ENCODE results near the gene CYP11A1. TPM values are rescaled to one million over a fixed set of nuclear protein-coding genes. Genes with fewer than 3 reads are reported as not detected.

CYP11A1 gene
- total RNA-seq, 2 experiments from 2014 or later, result not detected

DNA sequence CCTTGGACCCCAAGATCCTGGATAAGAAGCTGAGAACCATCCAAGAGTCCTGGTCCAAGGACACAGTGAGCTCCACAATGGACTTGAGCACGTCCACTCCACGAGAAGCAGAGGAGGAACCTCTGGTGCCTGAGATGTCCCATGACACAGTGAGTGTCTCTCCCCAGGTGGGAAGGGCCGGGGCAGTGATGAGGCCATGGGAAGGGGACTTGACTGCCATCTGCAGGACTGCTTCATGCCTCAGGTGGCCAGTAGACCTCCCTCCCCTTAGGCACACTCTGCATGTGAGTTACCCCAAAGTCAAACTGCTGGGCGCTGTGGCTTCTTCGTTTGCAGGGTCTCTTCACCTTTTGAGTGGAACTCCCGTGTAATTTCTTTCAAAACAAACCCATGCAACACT lies 71.6 kb downstream of the CYP11A1 start:
- Mint-ChIP-seq H3K27me3 (peaks cover 8% of the 10 kb centered on the region), H3K4me3 (no peak overlapping the region), H3K4me1 (peaks cover 10% of the 10 kb centered on the region), H3K27ac (no peak overlapping the region), H3K9me3 (no peaks in the 10 kb centered on the region), H3K36me3 (no peaks in the 10 kb centered on the region)
- ATAC-seq (ENCODE audit: low read depth), result no peak
- DNase-seq, result no peak
- POLR2A ChIA-PET, result interaction anchor here (1.0 kb wide), 1 partner anchor 8 kb away, joined by 3 read pairs; no protein-coding TSS in a partner anchor

DNA sequence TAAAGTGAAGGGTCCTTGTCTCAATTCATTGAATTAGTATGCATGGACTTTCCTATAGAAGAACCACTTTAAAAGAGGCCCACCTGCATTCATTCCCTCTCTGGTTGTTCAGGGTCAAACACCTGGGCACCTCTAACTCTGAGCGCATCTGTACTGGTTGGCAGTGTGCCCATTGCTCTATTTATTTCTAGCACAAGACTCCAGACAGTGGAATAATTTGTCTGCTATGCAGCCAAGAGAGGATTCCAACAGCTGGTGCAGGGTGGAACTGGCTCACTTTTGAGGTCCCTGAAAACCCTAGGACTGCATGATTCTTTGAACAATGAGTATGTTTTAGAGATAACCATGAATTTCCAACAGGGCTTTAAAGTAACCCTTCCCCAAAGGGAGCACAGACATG lies 73.4 kb downstream of the CYP11A1 start:
- POLR2A ChIA-PET, result no interaction called here
- ATAC-seq (ENCODE audit: low read depth) (no peak), DNase-seq (no peak)
- Mint-ChIP-seq H3K27ac (no peak overlapping the region), H3K9me3 (no peaks in the 10 kb centered on the region), H3K27me3 (peaks cover 6% of the 10 kb centered on the region), H3K4me3 (no peak overlapping the region), H3K4me1 (peaks cover 10% of the 10 kb centered on the region), H3K36me3 (no peaks in the 10 kb centered on the region)

DNA sequence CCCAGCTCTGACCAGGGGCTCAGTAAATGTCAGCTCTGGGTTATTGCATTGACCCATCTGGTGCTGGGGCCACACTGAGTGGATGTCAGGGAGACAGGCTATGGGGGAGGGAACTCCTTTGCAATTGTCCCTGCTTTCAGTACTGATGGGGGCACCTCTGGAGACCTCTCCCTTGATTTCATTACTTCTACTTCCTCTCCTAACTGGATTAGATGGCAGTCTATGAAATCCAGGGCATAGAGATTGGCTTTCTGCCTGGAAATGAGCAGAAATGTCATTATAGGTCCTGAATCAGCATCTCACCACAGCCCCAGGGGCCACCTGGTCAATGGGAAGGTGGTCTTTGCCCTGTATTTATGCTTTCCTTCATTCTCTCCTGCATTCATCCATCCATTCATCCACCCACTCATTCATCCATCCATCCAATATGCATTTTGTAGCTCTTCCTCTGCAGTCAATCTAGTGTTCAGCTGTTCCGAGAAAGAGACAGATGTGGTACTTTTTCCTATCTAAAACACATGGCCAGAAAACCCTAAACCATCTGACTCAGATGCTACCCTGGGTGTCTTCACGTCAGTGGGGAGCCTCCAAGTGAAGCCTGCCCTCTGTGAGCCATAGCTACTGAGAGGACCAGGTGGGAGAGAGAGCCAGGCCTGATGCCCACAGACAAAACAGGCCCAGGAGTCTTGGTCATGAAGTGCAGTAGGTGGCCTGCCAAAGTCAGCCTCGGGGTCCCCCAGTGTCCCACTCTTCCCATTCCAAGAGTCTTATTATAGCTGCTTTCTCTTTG lies 74.2 kb downstream of the CYP11A1 start:
- Mint-ChIP-seq H3K27me3 (peaks cover 6% of the 10 kb centered on the region), H3K4me3 (no peak overlapping the region), H3K9me3 (no peaks in the 10 kb centered on the region), H3K4me1 (peaks cover 10% of the 10 kb centered on the region), H3K27ac (no peak overlapping the region), H3K36me3 (no peaks in the 10 kb centered on the region)
- DNase-seq (no peak), ATAC-seq (ENCODE audit: low read depth) (no peak)
- POLR2A ChIA-PET, result no interaction called here

DNA sequence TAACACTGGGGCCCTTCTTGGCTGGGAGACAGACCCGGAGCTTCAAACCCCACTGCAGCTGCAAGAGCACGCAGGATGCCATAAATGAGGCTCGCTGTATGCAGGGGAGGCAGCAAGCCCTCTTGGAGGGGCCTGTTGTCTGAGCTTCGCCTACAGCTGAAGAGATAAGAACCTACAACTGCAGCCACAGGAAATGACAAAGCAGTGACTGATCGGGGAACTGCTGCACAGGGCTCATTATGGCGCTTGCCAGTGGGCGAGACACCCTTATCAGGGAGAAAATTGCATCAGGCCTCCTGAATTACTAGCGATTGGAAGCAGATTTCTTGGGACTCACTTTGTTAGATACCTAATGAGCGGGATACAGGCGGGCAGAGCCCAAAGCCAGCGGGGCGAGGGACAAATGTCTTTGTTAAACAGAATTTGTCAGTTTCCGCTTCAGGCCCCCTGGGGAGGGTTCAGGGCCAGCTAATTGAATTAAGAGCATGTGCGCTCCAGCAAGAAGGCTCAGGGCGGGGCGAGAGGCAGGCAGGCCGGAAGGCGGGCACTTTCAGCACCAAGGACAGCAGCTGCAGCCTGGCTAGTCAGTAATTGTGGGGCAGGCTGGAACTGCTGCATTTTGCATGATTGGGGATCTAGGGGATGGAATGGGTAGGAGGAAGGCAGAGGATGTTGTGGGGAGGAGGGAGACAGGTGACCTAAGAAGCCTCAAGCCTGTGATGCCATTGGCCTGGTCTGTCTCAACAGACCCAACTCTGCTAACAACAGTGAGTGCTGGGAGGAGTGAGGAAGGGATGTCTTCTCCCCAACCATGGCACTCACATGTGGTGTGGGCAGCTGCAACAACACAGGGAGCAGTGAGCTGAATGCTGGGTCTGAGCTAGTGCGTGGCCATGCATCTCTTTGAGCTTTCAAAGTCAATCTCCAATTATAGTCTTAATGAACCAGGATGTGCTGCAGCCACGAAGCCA lies 76.1 kb downstream of the CYP11A1 start:
- ATAC-seq (ENCODE audit: low read depth), result peak; percentile 82
- peaks cover 10% of the 10 kb centered on the region for H3K27me3 Mint-ChIP-seq
- H3K9me3 Mint-ChIP-seq, result no peaks in the 10 kb centered on the region
- POLR2A ChIA-PET, result no interaction called here
- no peaks in the 10 kb centered on the region for H3K36me3 Mint-ChIP-seq
- H3K27ac Mint-ChIP-seq, result no peak overlapping the region
- peak; percentile 91 for DNase-seq
- H3K4me1 Mint-ChIP-seq, result peaks cover 7% of the 10 kb centered on the region
- H3K4me3 Mint-ChIP-seq, result no peak overlapping the region

DNA sequence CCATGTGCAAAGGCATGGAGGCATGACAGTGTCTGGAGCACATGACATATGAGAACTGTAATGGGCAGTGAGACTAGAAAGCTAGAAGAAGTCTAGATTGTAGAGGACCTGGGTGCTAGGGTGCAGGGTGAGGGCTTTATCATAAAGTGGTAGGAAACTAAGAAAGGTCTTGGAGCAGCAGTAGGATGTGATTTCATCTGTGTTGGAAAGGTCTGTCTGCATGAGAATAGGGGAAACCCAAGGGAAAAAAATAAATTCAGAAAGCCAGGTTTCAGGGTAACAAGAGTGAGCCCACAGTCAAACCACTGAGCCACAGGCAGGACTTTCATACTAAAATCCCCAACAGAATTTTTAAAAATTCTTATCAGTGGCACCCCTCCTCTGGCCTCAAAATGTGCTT lies 76.8 kb downstream of the CYP11A1 start:
- DNase-seq (no peak), ATAC-seq (ENCODE audit: low read depth) (no peak)
- H3K4me3 Mint-ChIP-seq, result no peak overlapping the region
- no peaks in the 10 kb centered on the region for H3K9me3 Mint-ChIP-seq
- POLR2A ChIA-PET, result no interaction called here
- peaks cover 7% of the 10 kb centered on the region for H3K4me1 Mint-ChIP-seq
- no peak overlapping the region for H3K27ac Mint-ChIP-seq
- peaks cover 10% of the 10 kb centered on the region for H3K27me3 Mint-ChIP-seq
- H3K36me3 Mint-ChIP-seq, result no peaks in the 10 kb centered on the region

DNA sequence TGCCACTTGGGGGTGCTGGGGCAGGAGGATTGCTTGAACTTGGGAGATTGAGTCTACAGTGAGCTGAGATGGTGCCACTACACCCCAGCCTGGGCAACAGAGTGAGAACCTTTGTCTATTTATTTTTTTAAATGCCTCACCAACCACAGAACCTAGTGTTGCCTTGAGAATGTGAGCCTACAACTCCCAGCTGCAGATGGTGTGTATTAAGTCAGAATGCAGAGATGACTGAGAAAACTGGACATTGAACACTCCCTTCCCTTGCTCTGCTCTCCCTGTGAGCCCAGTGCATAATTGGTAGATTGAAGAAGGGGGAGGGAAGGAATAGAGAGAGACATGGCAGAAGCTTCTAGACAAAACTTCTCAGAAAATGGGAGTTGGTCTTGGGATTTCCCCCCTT lies 77.8 kb downstream of the CYP11A1 start:
- peaks cover 13% of the 10 kb centered on the region for H3K27me3 Mint-ChIP-seq
- H3K27ac Mint-ChIP-seq, result no peak overlapping the region
- no peaks in the 10 kb centered on the region for H3K36me3 Mint-ChIP-seq
- H3K4me1 Mint-ChIP-seq, result peaks cover 7% of the 10 kb centered on the region
- POLR2A ChIA-PET, result no interaction called here
- H3K4me3 Mint-ChIP-seq, result no peak overlapping the region
- no peak for DNase-seq
- no peak for ATAC-seq (ENCODE audit: low read depth)
- no peaks in the 10 kb centered on the region for H3K9me3 Mint-ChIP-seq

Small RNA genes lying within 50 kb of the gene (microRNA-seq; reads per million reads assigned to microRNA genes)
- gene MIR6881, result not detected

Other genes with a start within 250 kb of the CYP11A1 start
- not detected for gene ISLR2, start 237.1 kb downstream of the CYP11A1 start, total RNA-seq
- gene ISLR, start 193.9 kb downstream of the CYP11A1 start, total RNA-seq, result not detected
- gene STRA6, start 164.9 kb downstream of the CYP11A1 start, total RNA-seq, result not detected
- under 1 TPM in 1 of 2 experiments, not detected in 1; 0.17 TPM for gene CCDC33, start 131.3 kb downstream of the CYP11A1 start, total RNA-seq
- 10 to 100 TPM; 15.2 to 15.8 TPM for gene SEMA7A, start 66.3 kb upstream of the CYP11A1 start, total RNA-seq
- gene UBL7, start 93.5 kb upstream of the CYP11A1 start, total RNA-seq, result 10 to 100 TPM; 55.3 to 63.2 TPM
- 10 to 100 TPM; 39.4 to 43.0 TPM for gene ARID3B, start 173.6 kb upstream of the CYP11A1 start, total RNA-seq
- 100 to 1,000 TPM; 134 to 148 TPM for gene CLK3, start 248.2 kb upstream of the CYP11A1 start, total RNA-seq

Measured in activated naive CD8-positive, alpha-beta T cell treated with anti-CD3 and anti-CD28 coated beads, Interleukin-2, amount 10 ng/mL, durations not matched to agents 7 days and 5 days (primary cell).